Stimulated activated CD8-positive, alpha-beta memory T cell treated with anti-CD3 and anti-CD28 coated beads, Interleukin-7, amount 100 ng/mL, for 48 hours (primary cell): ENCODE data around the gene NKTR.

Source experiments
- DNase-seq, 2 donors: peaks; one replicate each; pipeline ENCODE4 v3.0.0-alpha.2; 2020; ENCODE audit warnings: low read depth in 1 of 2; ENCODE audit errors: extremely low read depth in 1 of 2

NKTR gene

GRCh38 chr3:42660898-42661297 lies 60.4 kb downstream of the NKTR start:
- DNase-seq, result no peak

- DNase-seq, result no peak
These were observed 61.1 kb downstream of the NKTR start for GRCh38 chr3:42661593-42662022.

GRCh38 chr3:42662037-42662812 lies 61.7 kb downstream of the NKTR start:
- no peak for DNase-seq

GRCh38 chr3:42662813-42663535 lies 62.5 kb downstream of the NKTR start:
- DNase-seq, result no peak

- DNase-seq, result no peak
These were observed 63.3 kb downstream of the NKTR start for GRCh38 chr3:42663581-42664437.

GRCh38 chr3:42664438-42664803 lies 63.9 kb downstream of the NKTR start:
- DNase-seq, result no peak

GRCh38 chr3:42665050-42665878 lies 64.8 kb downstream of the NKTR start:
- no peak for DNase-seq

GRCh38 chr3:42666022-42666421 lies 65.5 kb downstream of the NKTR start:
- no peak for DNase-seq

GRCh38 chr3:42666577-42666998 lies 66.1 kb downstream of the NKTR start:
- no peak for DNase-seq

- DNase-seq, result no peak
These were observed 66.6 kb downstream of the NKTR start for GRCh38 chr3:42667096-42667522.

GRCh38 chr3:42667523-42668412 lies 67.3 kb downstream of the NKTR start:
- DNase-seq, result no peak

- no peak for DNase-seq
These were observed 67.9 kb downstream of the NKTR start for GRCh38 chr3:42668413-42668760.

- no peak for DNase-seq
These were observed 68.3 kb downstream of the NKTR start for GRCh38 chr3:42668793-42669217.

GRCh38 chr3:42670051-42670576 lies 69.6 kb downstream of the NKTR start:
- DNase-seq, result no peak

- DNase-seq, result no peak
These were observed 70.2 kb downstream of the NKTR start for GRCh38 chr3:42670670-42671069.

- no peak for DNase-seq
These were observed 72.0 kb downstream of the NKTR start for GRCh38 chr3:42672515-42672914.

- no peak for DNase-seq
These were observed 72.6 kb downstream of the NKTR start for GRCh38 chr3:42673082-42673481.

- DNase-seq, result no peak
These were observed 73.7 kb downstream of the NKTR start for GRCh38 chr3:42674146-42674545.

- DNase-seq, result no peak
These were observed 75.4 kb downstream of the NKTR start for GRCh38 chr3:42675909-42676308.
